ENCODE measurements around the gene XRN2.

The XRN2 gene

DNA sequence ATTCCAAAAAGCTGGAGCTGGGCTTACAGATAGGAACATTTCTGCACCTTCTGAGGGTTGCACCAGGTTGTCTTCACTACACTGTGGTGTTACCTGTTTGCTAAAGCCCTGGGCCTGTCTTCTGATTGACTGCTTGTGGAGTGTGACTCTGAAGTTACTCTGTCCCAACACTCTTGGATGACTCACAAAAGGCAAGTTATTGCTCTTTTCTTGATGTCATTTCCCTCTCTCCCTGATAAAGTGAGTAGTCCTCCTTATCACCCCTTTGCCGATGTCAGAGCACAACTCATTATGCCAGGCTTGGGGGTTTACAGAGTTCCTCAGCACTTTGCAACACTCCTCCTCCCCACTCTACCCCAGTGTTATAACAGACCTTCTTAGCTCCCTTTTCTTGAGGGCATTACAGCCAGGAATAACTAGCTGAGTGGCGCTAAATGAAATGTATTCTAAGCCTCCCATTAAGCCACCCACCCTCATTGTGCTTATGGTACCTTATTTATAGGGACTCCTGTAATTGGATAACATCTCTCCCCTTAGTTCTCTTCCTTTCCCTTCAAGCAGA lies 130.3 kb downstream of the XRN2 start:
- DNase-seq, result no peak

DNA sequence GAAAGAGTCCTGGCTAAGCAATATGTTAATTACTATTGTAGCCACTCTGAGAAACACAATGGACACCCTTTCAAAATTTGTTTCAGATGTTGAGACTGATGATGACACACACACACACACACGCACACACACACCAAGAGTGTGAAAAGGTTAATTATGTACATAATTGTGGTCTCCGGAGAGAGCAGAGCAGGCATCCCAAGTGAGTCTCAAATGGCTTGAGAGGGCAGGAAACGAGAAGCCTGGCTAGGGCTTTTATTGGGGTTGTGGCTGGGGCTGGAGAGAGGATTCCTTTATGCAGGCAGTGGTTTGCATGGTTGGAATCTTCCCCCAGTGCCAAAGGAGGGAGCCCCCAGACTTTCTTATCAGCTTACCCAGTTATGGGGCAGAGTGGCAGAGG lies 132.4 kb downstream of the XRN2 start:
- DNase-seq, result no peak

- no peak for DNase-seq
These were observed 133.1 kb downstream of the XRN2 start for GRCh38 chr20:21436205-21436604.

- DNase-seq, result no peak
These were observed 134.1 kb downstream of the XRN2 start for GRCh38 chr20:21437248-21437647.

GRCh38 chr20:21437816-21438215 lies 134.7 kb downstream of the XRN2 start:
- DNase-seq, result no peak
